Upper lobe of left lung (tissue), 6 donors: ENCODE data around the gene SPRED1. TPM values are rescaled to one million over a fixed set of nuclear protein-coding genes. Genes with fewer than 3 reads are reported as not detected.

ENCODE experiments used
- ATAC-seq, 2 donors: fragments of 200-7000 bp; cut with Tn5 transposase; one replicate each; pipeline ENCODE4 v1.9.1; 2022; ENCODE audit warnings: mild to moderate bottlenecking in 2 of 2, moderate library complexity in 2 of 2; ENCODE audit not compliant: low FRiP score in 2 of 2
- DNase-seq, 2 donors: peaks; one replicate each; pipeline ENCODE4 v3.0.0-alpha.2; 2019 to 2020
- H3K27ac ChIP-seq, 4 donors: fragments of 200-600 bp; sonication (generic); one replicate each; pipeline ENCODE4 v1.5.1; 2016 to 2019
- H3K27me3 ChIP-seq, 4 donors: fragments of 200-600 bp; sonication (generic); one replicate each; pipeline ENCODE4 v1.5.1; 2017 to 2019
- H3K36me3 ChIP-seq, 4 donors: fragments of 200-600 bp; sonication (generic); one replicate each; pipeline ENCODE4 v1.5.1; 2016 to 2019
- H3K4me1 ChIP-seq, 4 donors: fragments of 200-600 bp; sonication (generic); one replicate each; pipeline ENCODE4 v1.5.1; 2018 to 2019
- H3K4me3 ChIP-seq, 4 donors: fragments of 200-600 bp; sonication (generic); one replicate each; pipeline ENCODE4 v1.5.1; 2017 to 2019; ENCODE audit warnings: mild to moderate bottlenecking in 2 of 4, moderate library complexity in 1 of 4
- H3K9me3 ChIP-seq, 4 donors: fragments of 200-600 bp; sonication (generic); one replicate each; pipeline ENCODE4 v1.5.1; 2018 to 2019
- CTCF ChIP-seq, 6 experiments: fragments of 450-650 bp in 4 of 6; fragments of 200-600 bp in 2 of 6; sonication (generic) in 2 of 6; IDR thresholded peaks; one replicate each; pipeline ENCODE4 v1.5.1; 2016 to 2019; ENCODE audit warnings: antibody characterized with exemption in 6 of 6
- EP300 ChIP-seq, 4 donors: sonication (generic); formaldehyde crosslinking; IDR thresholded peaks; one replicate each; pipeline ENCODE4 v1.5.1; 2017; ENCODE audit warnings: antibody characterized with exemption in 4 of 4, control low read depth in 2 of 4
- POLR2A ChIP-seq, 4 donors: fragments of 450-650 bp; IDR thresholded peaks; one replicate each; pipeline ENCODE4 v1.5.1; 2016 to 2017; ENCODE audit warnings: antibody characterized with exemption in 4 of 4, mild to moderate bottlenecking in 2 of 4
- POLR2AphosphoS5 ChIP-seq, 2 donors: sonication (generic); formaldehyde crosslinking; IDR thresholded peaks; one replicate each; pipeline ENCODE4 v1.5.1; 2017; ENCODE audit warnings: antibody characterized with exemption in 2 of 2
- WGBS, 2 donors: methylation state at CpG; one replicate each; pipeline ENCODE4 v1.1.5; 2017 to 2018; 5-methylcytosine and 5-hydroxymethylcytosine counted together
- total RNA-seq, 6 donors: library from RNA; depleted of rRNA in 4 of 6; stranded (reverse); fragments of >200 nt in 4 of 6; gene quantifications; one replicate each; pipeline versions ENCODE4 v1.1.0 to v1.2.1, GENCODE V29; 2016 to 2021
- donor health status: DM: no; HTN: no; CAD: no; lungs with moderate emphysema.
- donor health status: DM: no; HTN: yes; CAD: no; lungs with severe emphysema.

Gene SPRED1
- total RNA-seq, 6 donors from 2014 or later, result 30.9 to 73.4 (median 46.1) TPM

- H3K4me3 ChIP-seq, result no peak overlapping the region
- DNase-seq, result no peak
- no peak for ATAC-seq
- H3K9me3 ChIP-seq, result no peaks in the 10 kb centered on the region
- TF ChIP-seq POLR2AphosphoS5 (IDR thresholded peaks at IDR 0.05) (no peak), POLR2A (IDR thresholded peaks at IDR 0.05) (no peak), CTCF (IDR thresholded peaks at IDR 0.05) (no peak), EP300 (IDR thresholded peaks at IDR 0.05) (no peak)
- H3K4me1 ChIP-seq, result peaks cover 0 to 3% (median 0%) of the 10 kb centered on the region in 4 donors
- H3K36me3 ChIP-seq, result peaks cover 0 to 7% (median 3%) of the 10 kb centered on the region in 4 donors
- H3K27me3 ChIP-seq, result no peaks in the 10 kb centered on the region
- 94 to 100% methylated on average over 2 of the region's 2 CpGs for WGBS, 2 donors
- H3K27ac ChIP-seq, result no peak overlapping the region
Observed at GRCh38 chr15:38344351-38344750, 91.7 kb downstream of the SPRED1 start.

- no peak for ATAC-seq
- Histone ChIP-seq H3K9me3 (no peaks in the 10 kb centered on the region), H3K36me3 (peaks cover 8 to 26% (median 12%) of the 10 kb centered on the region in 4 donors), H3K27ac (no peak overlapping the region), H3K4me3 (no peak overlapping the region), H3K27me3 (no peaks in the 10 kb centered on the region), H3K4me1 (peaks cover 0 to 3% (median 0%) of the 10 kb centered on the region in 4 donors)
- TF ChIP-seq POLR2AphosphoS5 (IDR thresholded peaks at IDR 0.05) (no peak), POLR2A (IDR thresholded peaks at IDR 0.05) (no peak), CTCF (IDR thresholded peaks at IDR 0.05) (no peak), EP300 (IDR thresholded peaks at IDR 0.05) (no peak)
- 81 to 82% methylated on average over 3 of the region's 3 CpGs for WGBS, 2 donors
- no peak for DNase-seq
Observed at GRCh38 chr15:38349251-38349650, 96.6 kb downstream of the SPRED1 start.

- Histone ChIP-seq H3K4me3 (no peak overlapping the region), H3K36me3 (peaks cover 6 to 26% (median 11%) of the 10 kb centered on the region in 4 donors), H3K9me3 (no peaks in the 10 kb centered on the region), H3K27ac (no peak overlapping the region), H3K27me3 (no peaks in the 10 kb centered on the region), H3K4me1 (peaks cover 0 to 3% (median 0%) of the 10 kb centered on the region in 4 donors)
- DNase-seq, result no peak
- 86 to 93% methylated on average over 8 of the region's 8 CpGs for WGBS, 2 donors
- ATAC-seq, result no peak
- no peak for TF ChIP-seq POLR2AphosphoS5 (IDR thresholded peaks at IDR 0.05)
- TF ChIP-seq CTCF (IDR thresholded peaks at IDR 0.05), result no peak
- no peak for TF ChIP-seq POLR2A (IDR thresholded peaks at IDR 0.05)
Observed at GRCh38 chr15:38351466-38351865, 98.8 kb downstream of the SPRED1 start.

- ATAC-seq, result peak in 1 of 2 donors; percentile 72
Observed at GRCh38 chr15:38354315-38354929, 101.8 kb downstream of the SPRED1 start.

More at GRCh38 chr15:38354315-38354929, 101.8 kb downstream of the SPRED1 start:
- DNase-seq, result peak in 1 of 2 donors; percentile 51
- no peaks in the 10 kb centered on the region for H3K4me1 ChIP-seq
- peaks cover 6 to 25% (median 11%) of the 10 kb centered on the region in 4 donors for H3K36me3 ChIP-seq
- TF ChIP-seq EP300 (IDR thresholded peaks at IDR 0.05) (no peak), CTCF (IDR thresholded peaks at IDR 0.05) (peak; percentile 64 to 79 (median 68)), POLR2A (IDR thresholded peaks at IDR 0.05) (no peak)
- WGBS, 2 donors, result 41 to 46% methylated on average over 3 of the region's 3 CpGs
- no peak overlapping the region for H3K4me3 ChIP-seq
- no peaks in the 10 kb centered on the region for H3K9me3 ChIP-seq
- H3K27me3 ChIP-seq, result no peaks in the 10 kb centered on the region
- no peak overlapping the region for H3K27ac ChIP-seq
